Liver (tissue), 9 donors: ENCODE results near the gene NAXD. TPM values are rescaled to one million over a fixed set of nuclear protein-coding genes. Genes with fewer than 3 reads are reported as not detected.

Experiments
- DNase-seq: peaks from one replicate; pipeline ENCODE4 v3.0.0-alpha.2; 2017; ENCODE audit warnings: low spot score
- H3K27ac ChIP-seq, 2 donors: one replicate each; pipeline ENCODE4 v1.7.0; 2013; ENCODE audit warnings: inconsistent platforms in 2 of 2, low read length in 2 of 2, control low read depth in 1 of 2, low read depth in 1 of 2, mild to moderate bottlenecking in 1 of 2
- H3K27me3 ChIP-seq, 4 donors: one replicate each; pipeline versions ENCODE4 v1.6.1 to v1.7.0; 2013; ENCODE audit warnings: low read length in 3 of 4, inconsistent platforms in 1 of 4, mild to moderate bottlenecking in 1 of 4, moderate library complexity in 1 of 4; ENCODE audit not compliant: control insufficient read depth in 4 of 4, insufficient read depth in 4 of 4
- H3K36me3 ChIP-seq, 4 donors: one replicate each; pipeline versions ENCODE4 v1.6.1 to v1.7.0; 2013; ENCODE audit warnings: low read length in 3 of 4, mild to moderate bottlenecking in 3 of 4, low read depth in 1 of 4, moderate library complexity in 1 of 4; ENCODE audit not compliant: control insufficient read depth in 4 of 4, insufficient read depth in 3 of 4
- H3K4me1 ChIP-seq, 4 donors: one replicate each; pipeline versions ENCODE4 v1.6.1 to v1.7.0; 2013; ENCODE audit warnings: low read length in 3 of 4, mild to moderate bottlenecking in 3 of 4, moderate library complexity in 1 of 4; ENCODE audit not compliant: control insufficient read depth in 4 of 4, insufficient read depth in 4 of 4
- H3K4me3 ChIP-seq, 3 donors: one replicate each; pipeline versions ENCODE4 v1.6.1 to v1.7.0; 2013; ENCODE audit warnings: low read length in 3 of 3, control low read depth in 1 of 3, low read depth in 1 of 3, mild to moderate bottlenecking in 1 of 3
- H3K9ac ChIP-seq, 2 donors: one replicate each; pipeline ENCODE4 v1.7.0; 2013; ENCODE audit warnings: low read length in 2 of 2, mild to moderate bottlenecking in 2 of 2, moderate library complexity in 2 of 2, control low read depth in 1 of 2, low read depth in 1 of 2
- H3K9me3 ChIP-seq, 4 donors: one replicate each; pipeline versions ENCODE4 v1.6.1 to v1.7.0; 2013; ENCODE audit warnings: low read length in 3 of 4; ENCODE audit not compliant: control insufficient read depth in 4 of 4
- ATF3 ChIP-seq: IDR thresholded peaks from 2 replicates; pipeline ENCODE4 v1.6.1; 2016; ENCODE audit warnings: antibody characterized with exemption
- EGR1 ChIP-seq, 2 donors: IDR thresholded peaks; 2 replicates each; pipeline ENCODE4 v1.6.1; 2016 to 2018; ENCODE audit warnings: antibody characterized with exemption in 2 of 2, low read depth in 2 of 2
- FOXA1 ChIP-seq: IDR thresholded peaks from 2 replicates; pipeline ENCODE4 v1.6.1; 2016; ENCODE audit warnings: antibody characterized with exemption
- FOXA2 ChIP-seq: IDR thresholded peaks from 2 replicates; pipeline ENCODE4 v1.6.1; 2016; ENCODE audit warnings: antibody characterized with exemption
- GABPA ChIP-seq, 2 donors: IDR thresholded peaks in 1 of 2; conservative IDR thresholded peaks in 1 of 2; 2 replicates each; pipeline ENCODE4 v1.6.1; 2016; ENCODE audit warnings: antibody characterized with exemption in 2 of 2, mild to moderate bottlenecking in 1 of 2, moderate library complexity in 1 of 2
- HNF4A ChIP-seq, 2 donors: conservative IDR thresholded peaks; 2 replicates each; pipeline ENCODE4 v1.6.1; 2016; ENCODE audit warnings: antibody characterized with exemption in 2 of 2, mild to moderate bottlenecking in 2 of 2
- HNF4G ChIP-seq: IDR thresholded peaks from 2 replicates; pipeline ENCODE4 v1.6.1; 2016; ENCODE audit warnings: antibody characterized with exemption
- JUND ChIP-seq, 2 donors: IDR thresholded peaks; 2 replicates each; pipeline ENCODE4 v1.6.1; 2016; ENCODE audit warnings: antibody characterized with exemption in 2 of 2
- MAX ChIP-seq: IDR thresholded peaks from 2 replicates; pipeline ENCODE4 v1.6.1; 2016; ENCODE audit warnings: antibody characterized with exemption
- NR2F2 ChIP-seq: IDR thresholded peaks from 2 replicates; pipeline ENCODE4 v1.6.1; 2016; ENCODE audit warnings: antibody characterized with exemption
- RAD21 ChIP-seq, 2 donors: IDR thresholded peaks; 2 replicates each; pipeline ENCODE4 v1.6.1; 2016; ENCODE audit warnings: antibody characterized with exemption in 2 of 2, mild to moderate bottlenecking in 2 of 2
- RXRA ChIP-seq, 2 donors: IDR thresholded peaks; 2 replicates each; pipeline ENCODE4 v1.6.1; 2017 to 2018; ENCODE audit warnings: antibody characterized with exemption in 2 of 2, mild to moderate bottlenecking in 1 of 2
- SP1 ChIP-seq: IDR thresholded peaks from 2 replicates; pipeline ENCODE4 v1.6.1; 2018; ENCODE audit warnings: antibody characterized with exemption, mild to moderate bottlenecking
- TAF1 ChIP-seq: conservative IDR thresholded peaks from 2 replicates; pipeline ENCODE4 v1.6.1; 2016; ENCODE audit warnings: antibody characterized with exemption, mild to moderate bottlenecking
- YY1 ChIP-seq: IDR thresholded peaks from 2 replicates; pipeline ENCODE4 v1.6.1; 2016; ENCODE audit warnings: antibody characterized with exemption, mild to moderate bottlenecking
- ZBTB33 ChIP-seq: IDR thresholded peaks from 2 replicates; pipeline ENCODE4 v1.6.1; 2016; ENCODE audit warnings: antibody characterized with exemption
- WGBS: extraction: QIAGEN DNeasy Blood & Tissue Kit; methylation state at CpG from one replicate; pipeline ENCODE4 v1.1.7; 2013; 5-methylcytosine and 5-hydroxymethylcytosine counted together
- polyA plus RNA-seq, 2 donors: library from polyadenylated mRNA; stranded (reverse) in 1 of 2; unstranded in 1 of 2; fragments of 200-250 nt in 1 of 2; fragments of >200 nt in 1 of 2; fragmentation: Nextera tagmentation in 1 of 2; extraction: Ambion mirVana in 1 of 2; gene quantifications; one replicate each; pipeline versions ENCODE4 v1.2.1 to v1.2.3, GENCODE V29; 2013 to 2015
- total RNA-seq, 2 donors: library from RNA; depleted of rRNA; stranded (reverse); fragments of >200 nt; gene quantifications; one replicate each; pipeline ENCODE4 v1.2.3, GENCODE V29; 2014
- TF ChIP-seq, protein P1 (sequence below): fragments of 150-350 bp; IDR thresholded peaks from 2 replicates; pipeline ENCODE4 v1.5.1; 2017; ENCODE audit warnings: improper control_type of control experiment, low read depth, low read length; ENCODE audit not compliant: missing input control
- TF ChIP-seq, protein P2 (sequence below): IDR thresholded peaks from 2 replicates; pipeline ENCODE4 v1.6.1; 2016; ENCODE audit warnings: antibody characterized with exemption, mild to moderate bottlenecking
- donor health status: healthy.
- donor health status: healthy.
- donor health status: healthy.
- donor health status: healthy.
- donor health status: healthy.

The NAXD gene
- total and polyA plus RNA-seq, 4 donors, result 19.0 to 40.5 (median 27.6) TPM

DNA sequence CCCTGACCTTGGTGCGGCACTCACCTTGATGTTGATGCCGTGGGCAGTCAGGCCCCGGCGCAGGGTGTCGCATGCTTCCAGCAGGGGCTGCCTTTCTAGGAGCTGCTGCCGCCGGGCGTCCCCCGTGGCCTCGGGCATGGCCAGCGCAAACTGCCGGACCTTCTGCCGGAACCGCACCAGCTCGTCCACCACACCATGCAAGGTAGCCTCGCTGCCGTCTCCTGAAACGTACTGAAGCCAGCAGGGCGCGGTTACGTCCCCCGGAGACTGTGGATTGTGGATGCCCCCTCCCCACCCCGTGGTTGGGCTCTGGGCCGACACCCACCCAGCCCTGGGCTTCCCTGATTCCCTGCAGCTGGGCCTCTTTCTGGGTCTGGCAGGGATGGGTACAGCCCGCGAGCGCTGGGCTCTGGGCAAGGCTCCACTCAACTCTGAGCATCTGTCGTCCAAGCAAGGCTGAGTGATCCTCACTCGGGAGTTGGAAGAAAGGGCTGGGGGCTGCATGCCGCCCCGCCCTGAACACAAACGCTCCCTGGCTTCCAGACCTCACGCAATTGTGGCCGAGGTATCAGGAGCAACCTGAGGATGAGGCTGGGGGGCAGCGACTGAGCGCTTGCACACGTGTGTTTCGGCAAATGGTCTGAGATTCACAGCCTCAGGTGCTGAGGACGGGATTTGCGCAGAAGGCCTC lies 27.1 kb downstream of the NAXD start (continued):
- TF ChIP-seq, protein P1, sequence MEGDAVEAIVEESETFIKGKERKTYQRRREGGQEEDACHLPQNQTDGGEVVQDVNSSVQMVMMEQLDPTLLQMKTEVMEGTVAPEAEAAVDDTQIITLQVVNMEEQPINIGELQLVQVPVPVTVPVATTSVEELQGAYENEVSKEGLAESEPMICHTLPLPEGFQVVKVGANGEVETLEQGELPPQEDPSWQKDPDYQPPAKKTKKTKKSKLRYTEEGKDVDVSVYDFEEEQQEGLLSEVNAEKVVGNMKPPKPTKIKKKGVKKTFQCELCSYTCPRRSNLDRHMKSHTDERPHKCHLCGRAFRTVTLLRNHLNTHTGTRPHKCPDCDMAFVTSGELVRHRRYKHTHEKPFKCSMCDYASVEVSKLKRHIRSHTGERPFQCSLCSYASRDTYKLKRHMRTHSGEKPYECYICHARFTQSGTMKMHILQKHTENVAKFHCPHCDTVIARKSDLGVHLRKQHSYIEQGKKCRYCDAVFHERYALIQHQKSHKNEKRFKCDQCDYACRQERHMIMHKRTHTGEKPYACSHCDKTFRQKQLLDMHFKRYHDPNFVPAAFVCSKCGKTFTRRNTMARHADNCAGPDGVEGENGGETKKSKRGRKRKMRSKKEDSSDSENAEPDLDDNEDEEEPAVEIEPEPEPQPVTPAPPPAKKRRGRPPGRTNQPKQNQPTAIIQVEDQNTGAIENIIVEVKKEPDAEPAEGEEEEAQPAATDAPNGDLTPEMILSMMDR, result no peak
- TF ChIP-seq FOXA2, result no peak
- TF ChIP-seq GABPA (IDR thresholded peaks at IDR 0.05 in 1 of 2, conservative IDR thresholded peaks at IDR 0.05 in 1 of 2), result no peak
- no peak for TF ChIP-seq NR2F2
- TF ChIP-seq SP1, result no peak
- no peak for TF ChIP-seq RXRA (IDR thresholded peaks at IDR 0.05)
- no peak for TF ChIP-seq YY1
- no peak for TF ChIP-seq HNF4G
- TF ChIP-seq JUND (IDR thresholded peaks at IDR 0.05), result no peak
- TF ChIP-seq TAF1, result no peak
- TF ChIP-seq FOXA1, result no peak

GRCh38 chr13:110643324-110643723 lies 28.0 kb downstream of the NAXD start:
- DNase-seq, result no peak
- WGBS, result 91% methylated on average over 11 of the region's 11 CpGs
- H3K27me3 ChIP-seq, result no peaks in the 10 kb centered on the region
- no peak overlapping the region for H3K27ac ChIP-seq
- peaks cover 5 to 16% (median 10%) of the 10 kb centered on the region in 4 donors for H3K36me3 ChIP-seq
- no peaks in the 10 kb centered on the region for H3K9me3 ChIP-seq
- no peak overlapping the region for H3K9ac ChIP-seq
- H3K4me1 ChIP-seq, result peaks cover 12 to 58% (median 39%) of the 10 kb centered on the region in 4 donors
- no peak overlapping the region for H3K4me3 ChIP-seq
- TF ChIP-seq JUND (IDR thresholded peaks at IDR 0.05), result no peak
- TF ChIP-seq MAX, result no peak
- no peak for TF ChIP-seq RXRA (IDR thresholded peaks at IDR 0.05)
- TF ChIP-seq RAD21 (IDR thresholded peaks at IDR 0.05), result no peak
- no peak for TF ChIP-seq EGR1 (IDR thresholded peaks at IDR 0.05; ENCODE audit: low read depth in 2 of 2)
- TF ChIP-seq, protein P2, sequence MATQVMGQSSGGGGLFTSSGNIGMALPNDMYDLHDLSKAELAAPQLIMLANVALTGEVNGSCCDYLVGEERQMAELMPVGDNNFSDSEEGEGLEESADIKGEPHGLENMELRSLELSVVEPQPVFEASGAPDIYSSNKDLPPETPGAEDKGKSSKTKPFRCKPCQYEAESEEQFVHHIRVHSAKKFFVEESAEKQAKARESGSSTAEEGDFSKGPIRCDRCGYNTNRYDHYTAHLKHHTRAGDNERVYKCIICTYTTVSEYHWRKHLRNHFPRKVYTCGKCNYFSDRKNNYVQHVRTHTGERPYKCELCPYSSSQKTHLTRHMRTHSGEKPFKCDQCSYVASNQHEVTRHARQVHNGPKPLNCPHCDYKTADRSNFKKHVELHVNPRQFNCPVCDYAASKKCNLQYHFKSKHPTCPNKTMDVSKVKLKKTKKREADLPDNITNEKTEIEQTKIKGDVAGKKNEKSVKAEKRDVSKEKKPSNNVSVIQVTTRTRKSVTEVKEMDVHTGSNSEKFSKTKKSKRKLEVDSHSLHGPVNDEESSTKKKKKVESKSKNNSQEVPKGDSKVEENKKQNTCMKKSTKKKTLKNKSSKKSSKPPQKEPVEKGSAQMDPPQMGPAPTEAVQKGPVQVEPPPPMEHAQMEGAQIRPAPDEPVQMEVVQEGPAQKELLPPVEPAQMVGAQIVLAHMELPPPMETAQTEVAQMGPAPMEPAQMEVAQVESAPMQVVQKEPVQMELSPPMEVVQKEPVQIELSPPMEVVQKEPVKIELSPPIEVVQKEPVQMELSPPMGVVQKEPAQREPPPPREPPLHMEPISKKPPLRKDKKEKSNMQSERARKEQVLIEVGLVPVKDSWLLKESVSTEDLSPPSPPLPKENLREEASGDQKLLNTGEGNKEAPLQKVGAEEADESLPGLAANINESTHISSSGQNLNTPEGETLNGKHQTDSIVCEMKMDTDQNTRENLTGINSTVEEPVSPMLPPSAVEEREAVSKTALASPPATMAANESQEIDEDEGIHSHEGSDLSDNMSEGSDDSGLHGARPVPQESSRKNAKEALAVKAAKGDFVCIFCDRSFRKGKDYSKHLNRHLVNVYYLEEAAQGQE, result no peak
- no peak for TF ChIP-seq HNF4G
- no peak for TF ChIP-seq FOXA1
- TF ChIP-seq ZBTB33, result no peak
- TF ChIP-seq, protein P1, result no peak
- no peak for TF ChIP-seq SP1
- no peak for TF ChIP-seq FOXA2
- TF ChIP-seq HNF4A (conservative IDR thresholded peaks at IDR 0.05), result no peak
- TF ChIP-seq NR2F2, result no peak
- no peak for TF ChIP-seq TAF1
- TF ChIP-seq ATF3, result no peak
